Stimulated activated naive CD4-positive, alpha-beta T cell treated with Interleukin-2 at 50 U/mL for 16 hours (primary cell): ENCODE measurements around the gene AICDA.
"Not testable (repeated sequence)": the region's sequence is repeated elsewhere in the genome, so short reads cannot be mapped to it uniquely, and the experiment has no call there.

ENCODE experiments used
- DNase-seq: peaks from one replicate; lab custom pipeline; 2025; lab: John Stamatoyannopoulos, UW

AICDA gene

GRCh38 chr12:8612629-8613028 lies at the start of gene AICDA:
AICDA (minus strand) TSS chr12:8612859; CDS start chr12:8612767, 92 bp downstream.
- DNase-seq: no peak

GRCh38 chr12:8661751-8662150 lies 49.1 kb upstream of the AICDA start:
- no peak for DNase-seq

DNA sequence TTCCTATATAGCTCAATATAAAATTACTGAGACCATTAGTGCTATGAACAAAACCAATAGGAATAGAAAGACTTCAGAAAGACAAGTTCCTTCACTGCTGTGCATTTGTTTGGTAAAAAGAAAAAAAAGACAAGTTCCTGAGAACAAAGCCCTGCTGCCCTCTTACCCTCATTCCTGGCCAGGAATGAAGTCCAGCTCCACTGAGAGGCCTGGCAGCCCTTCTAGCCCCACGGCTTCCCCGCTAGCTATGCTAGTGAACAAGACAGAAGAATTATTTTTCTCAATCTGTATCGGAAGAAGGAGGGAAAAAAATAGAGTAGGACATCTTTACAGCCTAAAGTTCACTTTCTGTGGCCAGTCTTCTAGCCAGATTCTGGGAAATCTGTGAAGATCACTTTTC lies 48.4 kb upstream of the AICDA start:
- no peak for DNase-seq

DNA sequence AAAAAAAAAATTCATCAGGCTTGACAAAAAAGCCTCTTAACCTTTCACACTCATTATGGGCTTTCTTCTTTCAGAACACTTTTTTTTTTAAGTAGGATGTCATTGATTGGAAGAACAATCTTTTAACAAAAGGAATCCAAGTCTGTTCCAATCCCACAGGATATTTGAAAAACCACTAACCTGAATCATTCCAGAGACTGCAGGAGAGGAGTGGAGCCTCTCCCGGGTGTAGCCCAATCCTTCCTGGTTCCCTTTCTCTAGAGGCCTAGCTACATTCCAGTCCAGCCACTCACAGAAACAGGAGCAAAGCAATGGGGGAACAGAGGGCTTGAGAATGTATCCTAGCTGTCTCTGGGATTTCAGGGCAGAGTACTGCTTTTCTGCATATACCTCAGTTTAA lies 45.7 kb upstream of the AICDA start:
- no peak for DNase-seq

GRCh38 chr12:8655421-8655820 lies 42.8 kb upstream of the AICDA start:
- no peak for DNase-seq

DNA sequence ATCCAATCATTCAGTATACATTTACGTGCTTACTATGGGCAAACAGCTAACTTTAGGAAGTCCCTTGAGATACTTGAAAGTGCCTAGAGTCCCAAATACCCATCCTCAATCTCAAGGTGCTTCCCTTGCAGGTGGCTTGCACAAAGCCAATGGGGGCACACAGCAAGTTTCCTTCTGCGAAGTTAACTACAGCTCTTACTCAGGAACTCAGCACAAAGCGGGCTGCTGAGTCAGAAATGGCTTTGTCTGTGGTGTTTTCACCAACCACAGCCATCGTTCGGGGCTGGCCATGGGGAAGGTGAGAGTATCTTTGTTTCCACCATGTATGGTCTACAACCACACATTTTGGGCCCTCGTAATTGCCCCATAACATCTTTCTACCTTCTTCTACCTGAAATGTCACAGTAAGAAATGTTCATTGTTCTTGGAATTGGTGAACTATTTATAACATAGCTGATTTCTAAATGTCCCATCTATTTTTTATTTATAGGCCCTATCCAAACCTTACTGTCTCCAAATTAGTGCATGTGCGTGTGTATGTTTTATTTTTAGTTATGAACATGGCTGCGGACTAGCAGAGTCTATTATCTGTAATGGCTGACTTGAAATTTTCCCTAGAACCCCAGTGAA lies 36.0 kb upstream of the AICDA start:
- peak; percentile 76 for DNase-seq

DNA sequence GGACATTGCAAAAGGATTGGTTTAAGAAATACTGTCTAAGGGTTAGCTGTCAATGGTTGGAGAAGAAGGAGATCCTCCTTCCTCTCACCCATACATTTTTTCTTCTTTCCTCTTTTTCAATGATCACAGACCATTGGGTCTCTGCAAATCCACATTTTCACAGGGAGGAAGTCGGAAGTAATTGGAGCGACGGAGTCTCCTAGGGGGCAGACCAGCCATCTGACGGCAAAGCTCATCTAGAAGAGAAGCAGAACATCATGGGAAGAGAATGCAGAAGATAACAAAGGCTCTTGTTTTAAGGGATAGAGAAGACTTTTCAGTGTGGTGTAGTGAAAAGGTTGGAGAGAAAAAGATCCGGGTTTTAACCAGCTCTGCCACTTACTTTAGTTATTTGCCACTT lies 35.3 kb upstream of the AICDA start:
- no peak for DNase-seq

DNA sequence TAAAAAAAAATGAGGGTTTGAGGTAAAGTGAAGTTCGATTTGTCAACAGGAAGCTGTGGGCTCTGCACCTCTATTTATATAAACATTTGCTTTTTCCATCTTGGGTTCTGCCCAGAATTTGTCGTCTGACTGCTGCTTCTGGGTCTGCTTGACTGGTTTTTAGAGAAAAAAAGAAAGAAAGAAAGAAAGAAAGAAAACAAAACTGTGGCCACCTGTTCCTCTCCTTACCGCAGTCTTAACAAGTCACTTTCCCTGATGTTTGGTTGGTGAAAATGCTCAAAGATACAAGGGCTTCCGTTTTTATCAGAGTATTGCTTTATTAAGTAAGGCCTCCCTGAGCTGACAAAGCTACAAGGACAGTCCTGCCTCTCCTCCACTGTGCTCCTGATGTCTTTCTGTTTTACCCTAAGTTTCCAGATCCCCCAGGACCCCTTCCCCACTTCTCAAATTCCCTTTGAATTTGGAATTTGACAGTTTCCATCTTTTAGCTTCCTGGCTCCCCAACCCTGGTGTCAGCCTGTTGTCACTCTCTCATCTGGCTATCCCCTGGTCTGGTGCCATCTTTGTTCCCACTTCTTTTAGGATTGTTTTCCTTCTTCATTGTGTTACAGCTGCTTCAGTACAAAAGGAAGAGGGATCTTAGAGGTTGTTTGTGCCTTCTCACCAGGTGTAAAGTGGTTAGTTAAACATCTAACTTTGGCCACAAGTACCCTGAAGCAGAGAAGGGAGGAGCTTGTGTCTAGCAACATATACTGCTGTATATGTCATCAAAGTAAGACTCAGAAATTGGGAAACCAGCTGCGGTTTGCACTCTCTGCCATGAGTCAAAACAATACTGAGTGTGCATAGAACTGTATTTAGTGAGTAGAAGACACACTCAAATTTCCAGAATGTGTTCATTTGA lies 31.9 kb upstream of the AICDA start:
- peak; percentile 47 for DNase-seq

- DNase-seq: no peak
Measured at GRCh38 chr12:8642775-8643174, 30.1 kb upstream of the AICDA start.

DNA sequence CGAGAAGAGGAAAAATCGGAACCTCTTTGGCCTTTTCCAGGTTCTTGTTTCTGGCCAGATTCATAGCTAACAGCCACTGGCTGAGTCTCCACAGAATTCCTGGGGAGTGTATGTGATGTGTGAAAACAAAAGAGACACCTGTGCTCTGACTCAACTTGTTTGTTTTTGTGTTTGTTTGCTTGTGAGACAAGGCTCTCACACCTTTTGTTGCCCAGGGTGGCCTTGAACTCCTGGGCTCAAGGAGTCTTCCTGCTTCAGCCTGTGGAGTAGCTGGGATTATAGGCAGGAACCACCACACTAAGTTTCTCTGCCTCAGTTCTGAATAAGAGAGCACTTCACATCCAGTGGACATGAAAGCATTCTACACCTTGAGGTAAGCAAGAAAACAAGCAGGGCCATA lies 27.3 kb upstream of the AICDA start:
- DNase-seq: no peak

- no peak for DNase-seq
Measured at GRCh38 chr12:8638951-8639350, 26.3 kb upstream of the AICDA start.

GRCh38 chr12:8637666-8638065 lies 25.0 kb upstream of the AICDA start:
- no peak for DNase-seq

- no peak for DNase-seq
Measured at GRCh38 chr12:8637244-8637643, 24.6 kb upstream of the AICDA start.

- no peak for DNase-seq
Measured at GRCh38 chr12:8636581-8636980, 23.9 kb upstream of the AICDA start.

DNA sequence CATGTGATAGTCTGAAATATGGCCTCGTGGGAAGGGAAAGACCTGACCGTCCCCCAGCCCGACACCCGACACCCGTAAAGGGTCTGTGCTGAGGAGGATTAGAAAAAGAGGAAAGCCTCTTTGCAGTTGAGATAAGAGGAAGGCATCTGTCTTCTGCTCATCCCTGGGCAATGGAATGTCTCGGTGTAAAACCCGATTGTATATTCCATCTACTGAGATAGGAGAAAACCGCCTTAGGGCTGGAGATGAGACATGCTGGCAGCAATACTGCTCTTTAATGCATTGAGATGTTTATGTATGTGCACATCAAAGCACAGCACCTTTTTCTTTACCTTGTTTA lies 23.3 kb upstream of the AICDA start:
- DNase-seq: not testable (repeated sequence)

DNA sequence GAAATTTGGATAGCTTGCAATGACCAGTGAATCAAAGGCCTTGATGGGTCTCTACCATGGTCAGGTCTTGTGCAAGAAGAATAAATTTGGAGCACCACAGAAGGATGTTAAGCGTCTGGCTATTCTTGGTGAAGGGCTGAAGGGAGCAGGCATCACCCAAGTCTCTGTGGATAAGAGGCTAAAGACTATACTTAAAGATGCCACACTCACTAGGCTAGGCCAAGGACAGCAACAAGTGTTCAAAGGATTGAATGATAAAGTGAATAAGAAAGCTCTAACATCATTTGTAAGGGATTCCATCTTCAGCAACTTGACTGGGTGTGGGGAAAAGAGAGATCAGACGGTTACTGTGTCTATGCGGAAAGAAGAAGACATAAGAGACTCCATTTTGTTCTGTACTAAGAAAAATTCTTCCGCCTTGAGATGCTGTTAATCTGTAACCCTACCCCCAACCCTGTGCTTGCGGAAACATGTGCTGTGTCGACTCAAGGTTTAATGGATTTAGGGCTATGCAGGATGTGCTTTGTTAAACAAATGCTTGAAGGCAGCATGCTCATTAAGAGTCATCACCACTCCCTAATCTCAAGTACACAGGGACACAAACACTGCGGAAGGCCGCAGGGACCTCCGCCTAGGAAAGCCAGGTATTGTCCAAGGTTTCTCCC lies 22.8 kb upstream of the AICDA start:
- DNase-seq: not testable (repeated sequence)

- no peak for DNase-seq
Measured at GRCh38 chr12:8630131-8630530, 17.5 kb upstream of the AICDA start.

DNA sequence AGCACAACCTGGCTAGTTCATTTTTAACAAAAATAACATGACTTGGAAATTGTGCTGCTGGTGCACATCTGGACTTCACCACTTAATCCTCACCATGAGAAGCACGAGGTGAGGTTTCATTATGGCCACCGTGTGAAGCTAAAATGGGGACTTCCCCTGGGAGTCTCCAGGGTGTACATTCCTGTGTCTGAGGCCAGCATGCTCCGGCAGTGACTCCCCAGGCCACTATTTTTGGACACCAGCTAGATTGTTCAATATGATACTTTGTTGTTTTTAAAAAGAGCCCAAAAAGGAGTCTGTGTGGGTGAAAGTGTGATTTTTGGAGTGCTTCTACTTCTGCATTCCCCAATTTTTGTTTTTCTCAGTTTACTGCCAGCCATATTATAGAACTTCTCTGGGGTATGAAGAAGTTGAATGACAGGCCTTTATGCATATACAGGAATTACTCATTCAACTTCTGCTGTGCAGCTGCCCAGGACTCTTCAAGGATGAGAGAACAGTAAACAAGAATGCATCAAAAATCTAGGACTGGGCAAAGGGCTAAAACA lies 16.9 kb upstream of the AICDA start:
- no peak for DNase-seq

- DNase-seq: no peak
Measured at GRCh38 chr12:8628731-8629130, 16.1 kb upstream of the AICDA start.

GRCh38 chr12:8624750-8625149 lies 12.1 kb upstream of the AICDA start:
- DNase-seq: not testable (repeated sequence)

DNA sequence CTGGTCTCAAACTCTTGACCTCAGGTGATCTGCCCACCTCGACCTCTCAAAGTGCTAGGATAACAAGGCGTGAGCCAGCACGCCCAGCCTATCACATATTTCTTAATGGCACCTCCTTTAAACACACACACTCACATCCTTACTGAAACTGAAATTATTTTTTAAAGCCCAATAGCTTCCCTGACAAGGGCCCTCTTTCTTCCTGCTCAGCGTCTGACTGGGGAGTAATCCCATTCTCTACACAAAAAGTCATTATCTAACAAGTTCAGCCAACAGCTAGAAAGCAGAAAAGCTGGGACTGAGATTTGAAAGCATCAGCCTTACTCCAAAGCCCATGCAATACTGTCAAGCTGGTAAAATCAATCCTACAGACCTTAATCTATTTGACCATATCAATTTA lies 10.0 kb upstream of the AICDA start:
- DNase-seq: no peak

- DNase-seq: no peak
Measured at GRCh38 chr12:8615206-8615605, 2.5 kb upstream of the AICDA start.

GRCh38 chr12:8613881-8614280 lies 1.2 kb upstream of the AICDA start:
- DNase-seq: not testable (repeated sequence)
